Liver (tissue), 9 donors: Measurements from ENCODE around the gene MGA. TPM values are rescaled to one million over a fixed set of nuclear protein-coding genes. Genes with fewer than 3 reads are reported as not detected.

Source experiments
- DNase-seq: peaks from one replicate; pipeline ENCODE4 v3.0.0-alpha.2; 2017; ENCODE audit warnings: low spot score
- H3K27ac ChIP-seq, 2 donors: one replicate each; pipeline ENCODE4 v1.7.0; 2013; ENCODE audit warnings: inconsistent platforms in 2 of 2, low read length in 2 of 2, control low read depth in 1 of 2, low read depth in 1 of 2, mild to moderate bottlenecking in 1 of 2
- H3K27me3 ChIP-seq, 4 donors: one replicate each; pipeline versions ENCODE4 v1.6.1 to v1.7.0; 2013; ENCODE audit warnings: low read length in 3 of 4, inconsistent platforms in 1 of 4, mild to moderate bottlenecking in 1 of 4, moderate library complexity in 1 of 4; ENCODE audit not compliant: control insufficient read depth in 4 of 4, insufficient read depth in 4 of 4
- H3K36me3 ChIP-seq, 4 donors: one replicate each; pipeline versions ENCODE4 v1.6.1 to v1.7.0; 2013; ENCODE audit warnings: low read length in 3 of 4, mild to moderate bottlenecking in 3 of 4, low read depth in 1 of 4, moderate library complexity in 1 of 4; ENCODE audit not compliant: control insufficient read depth in 4 of 4, insufficient read depth in 3 of 4
- H3K4me1 ChIP-seq, 4 donors: one replicate each; pipeline versions ENCODE4 v1.6.1 to v1.7.0; 2013; ENCODE audit warnings: low read length in 3 of 4, mild to moderate bottlenecking in 3 of 4, moderate library complexity in 1 of 4; ENCODE audit not compliant: control insufficient read depth in 4 of 4, insufficient read depth in 4 of 4
- H3K4me3 ChIP-seq, 3 donors: one replicate each; pipeline versions ENCODE4 v1.6.1 to v1.7.0; 2013; ENCODE audit warnings: low read length in 3 of 3, control low read depth in 1 of 3, low read depth in 1 of 3, mild to moderate bottlenecking in 1 of 3
- H3K9ac ChIP-seq, 2 donors: one replicate each; pipeline ENCODE4 v1.7.0; 2013; ENCODE audit warnings: low read length in 2 of 2, mild to moderate bottlenecking in 2 of 2, moderate library complexity in 2 of 2, control low read depth in 1 of 2, low read depth in 1 of 2
- H3K9me3 ChIP-seq, 4 donors: one replicate each; pipeline versions ENCODE4 v1.6.1 to v1.7.0; 2013; ENCODE audit warnings: low read length in 3 of 4; ENCODE audit not compliant: control insufficient read depth in 4 of 4
- ATF3 ChIP-seq: IDR thresholded peaks from 2 replicates; pipeline ENCODE4 v1.6.1; 2016; ENCODE audit warnings: antibody characterized with exemption
- CTCF ChIP-seq: fragments of 150-350 bp; IDR thresholded peaks from 2 replicates; pipeline ENCODE4 v1.5.1; 2017; ENCODE audit warnings: improper control_type of control experiment, low read depth, low read length; ENCODE audit not compliant: missing input control
- EGR1 ChIP-seq, 2 donors: IDR thresholded peaks; 2 replicates each; pipeline ENCODE4 v1.6.1; 2016 to 2018; ENCODE audit warnings: antibody characterized with exemption in 2 of 2, low read depth in 2 of 2
- FOXA1 ChIP-seq: IDR thresholded peaks from 2 replicates; pipeline ENCODE4 v1.6.1; 2016; ENCODE audit warnings: antibody characterized with exemption
- FOXA2 ChIP-seq: IDR thresholded peaks from 2 replicates; pipeline ENCODE4 v1.6.1; 2016; ENCODE audit warnings: antibody characterized with exemption
- GABPA ChIP-seq, 2 donors: IDR thresholded peaks in 1 of 2; conservative IDR thresholded peaks in 1 of 2; 2 replicates each; pipeline ENCODE4 v1.6.1; 2016; ENCODE audit warnings: antibody characterized with exemption in 2 of 2, mild to moderate bottlenecking in 1 of 2, moderate library complexity in 1 of 2
- HNF4A ChIP-seq, 2 donors: conservative IDR thresholded peaks; 2 replicates each; pipeline ENCODE4 v1.6.1; 2016; ENCODE audit warnings: antibody characterized with exemption in 2 of 2, mild to moderate bottlenecking in 2 of 2
- HNF4G ChIP-seq: IDR thresholded peaks from 2 replicates; pipeline ENCODE4 v1.6.1; 2016; ENCODE audit warnings: antibody characterized with exemption
- JUND ChIP-seq, 2 donors: IDR thresholded peaks; 2 replicates each; pipeline ENCODE4 v1.6.1; 2016; ENCODE audit warnings: antibody characterized with exemption in 2 of 2
- MAX ChIP-seq: IDR thresholded peaks from 2 replicates; pipeline ENCODE4 v1.6.1; 2016; ENCODE audit warnings: antibody characterized with exemption
- NR2F2 ChIP-seq: IDR thresholded peaks from 2 replicates; pipeline ENCODE4 v1.6.1; 2016; ENCODE audit warnings: antibody characterized with exemption
- RAD21 ChIP-seq, 2 donors: IDR thresholded peaks; 2 replicates each; pipeline ENCODE4 v1.6.1; 2016; ENCODE audit warnings: antibody characterized with exemption in 2 of 2, mild to moderate bottlenecking in 2 of 2
- REST ChIP-seq: IDR thresholded peaks from 2 replicates; pipeline ENCODE4 v1.6.1; 2016; ENCODE audit warnings: antibody characterized with exemption, mild to moderate bottlenecking
- RXRA ChIP-seq, 2 donors: IDR thresholded peaks; 2 replicates each; pipeline ENCODE4 v1.6.1; 2017 to 2018; ENCODE audit warnings: antibody characterized with exemption in 2 of 2, mild to moderate bottlenecking in 1 of 2
- SP1 ChIP-seq: IDR thresholded peaks from 2 replicates; pipeline ENCODE4 v1.6.1; 2018; ENCODE audit warnings: antibody characterized with exemption, mild to moderate bottlenecking
- TAF1 ChIP-seq: conservative IDR thresholded peaks from 2 replicates; pipeline ENCODE4 v1.6.1; 2016; ENCODE audit warnings: antibody characterized with exemption, mild to moderate bottlenecking
- YY1 ChIP-seq: IDR thresholded peaks from 2 replicates; pipeline ENCODE4 v1.6.1; 2016; ENCODE audit warnings: antibody characterized with exemption, mild to moderate bottlenecking
- WGBS: extraction: QIAGEN DNeasy Blood & Tissue Kit; methylation state at CpG from one replicate; pipeline ENCODE4 v1.1.7; 2013; 5-methylcytosine and 5-hydroxymethylcytosine counted together
- polyA plus RNA-seq, 2 donors: library from polyadenylated mRNA; stranded (reverse) in 1 of 2; unstranded in 1 of 2; fragments of 200-250 nt in 1 of 2; fragments of >200 nt in 1 of 2; fragmentation: Nextera tagmentation in 1 of 2; extraction: Ambion mirVana in 1 of 2; gene quantifications; one replicate each; pipeline versions ENCODE4 v1.2.1 to v1.2.3, GENCODE V29; 2013 to 2015
- total RNA-seq, 2 donors: library from RNA; depleted of rRNA; stranded (reverse); fragments of >200 nt; gene quantifications; one replicate each; pipeline ENCODE4 v1.2.3, GENCODE V29; 2014
- TF ChIP-seq, protein P1 (sequence below): IDR thresholded peaks from 2 replicates; pipeline ENCODE4 v1.6.1; 2016; ENCODE audit warnings: antibody characterized with exemption
- donor health status: healthy.
- donor health status: healthy.
- donor health status: healthy.
- donor health status: healthy.
- donor health status: healthy.

Gene MGA
- total and polyA plus RNA-seq, 4 donors: 2.1 to 33.5 (median 13.2) TPM

DNA sequence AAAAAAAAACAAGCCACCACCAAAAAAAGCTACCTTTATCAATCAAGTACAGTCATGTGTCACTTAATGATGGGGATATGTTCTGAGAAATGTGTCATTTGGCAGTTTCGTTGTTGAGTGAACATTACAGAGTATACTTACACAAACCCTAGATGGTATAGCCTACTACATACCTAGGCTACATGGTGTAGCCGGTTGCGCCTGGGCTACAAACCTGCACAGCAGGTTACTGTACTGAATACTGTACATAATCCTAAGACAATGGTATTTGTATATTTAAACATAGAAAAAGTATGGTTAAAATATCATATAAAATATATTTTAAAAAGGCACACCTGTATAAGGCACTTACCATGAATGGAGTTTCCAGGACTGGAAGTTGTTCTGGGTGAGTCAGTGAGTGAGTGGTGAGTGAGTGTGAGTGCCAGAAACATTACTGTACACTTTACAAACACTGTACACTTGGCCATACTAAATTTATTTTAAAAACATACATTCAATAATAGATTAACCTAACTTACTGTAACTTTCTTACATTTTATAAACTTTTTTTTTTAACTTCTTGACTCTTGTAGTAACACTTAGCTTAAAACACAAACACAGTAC is 141.7 kb downstream of the MGA start:
- no peaks in the 10 kb centered on the region for H3K27me3 ChIP-seq
- TF ChIP-seq RAD21 (IDR thresholded peaks at IDR 0.05) (no peak), ATF3 (no peak)
- H3K36me3 ChIP-seq: peaks cover 0 to 3% (median 0%) of the 10 kb centered on the region in 4 donors
- H3K9ac ChIP-seq: no peak overlapping the region
- H3K9me3 ChIP-seq: no peaks in the 10 kb centered on the region
- no peak overlapping the region for H3K27ac ChIP-seq
- H3K4me3 ChIP-seq: no peak overlapping the region
- DNase-seq: no peak
- 97% methylated on average over 3 of the region's 3 CpGs for WGBS
- no peaks in the 10 kb centered on the region for H3K4me1 ChIP-seq

GRCh38 chr15:41804361-41804760 is 144.2 kb downstream of the MGA start:
- H3K27ac ChIP-seq: no peak overlapping the region
- no peak for TF ChIP-seq MAX
- TF ChIP-seq ATF3: no peak
- TF ChIP-seq CTCF: no peak
- no peak for TF ChIP-seq FOXA1
- no peak for TF ChIP-seq HNF4A (conservative IDR thresholded peaks at IDR 0.05)
- TF ChIP-seq SP1: no peak
- TF ChIP-seq TAF1: no peak
- TF ChIP-seq, protein P1, sequence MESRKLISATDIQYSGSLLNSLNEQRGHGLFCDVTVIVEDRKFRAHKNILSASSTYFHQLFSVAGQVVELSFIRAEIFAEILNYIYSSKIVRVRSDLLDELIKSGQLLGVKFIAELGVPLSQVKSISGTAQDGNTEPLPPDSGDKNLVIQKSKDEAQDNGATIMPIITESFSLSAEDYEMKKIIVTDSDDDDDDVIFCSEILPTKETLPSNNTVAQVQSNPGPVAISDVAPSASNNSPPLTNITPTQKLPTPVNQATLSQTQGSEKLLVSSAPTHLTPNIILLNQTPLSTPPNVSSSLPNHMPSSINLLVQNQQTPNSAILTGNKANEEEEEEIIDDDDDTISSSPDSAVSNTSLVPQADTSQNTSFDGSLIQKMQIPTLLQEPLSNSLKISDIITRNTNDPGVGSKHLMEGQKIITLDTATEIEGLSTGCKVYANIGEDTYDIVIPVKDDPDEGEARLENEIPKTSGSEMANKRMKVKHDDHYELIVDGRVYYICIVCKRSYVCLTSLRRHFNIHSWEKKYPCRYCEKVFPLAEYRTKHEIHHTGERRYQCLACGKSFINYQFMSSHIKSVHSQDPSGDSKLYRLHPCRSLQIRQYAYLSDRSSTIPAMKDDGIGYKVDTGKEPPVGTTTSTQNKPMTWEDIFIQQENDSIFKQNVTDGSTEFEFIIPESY: no peak
- no peak for TF ChIP-seq HNF4G
- TF ChIP-seq YY1: no peak
- TF ChIP-seq GABPA (IDR thresholded peaks at IDR 0.05 in 1 of 2, conservative IDR thresholded peaks at IDR 0.05 in 1 of 2): no peak
- TF ChIP-seq FOXA2: no peak
- no peak for TF ChIP-seq EGR1 (IDR thresholded peaks at IDR 0.05; ENCODE audit: low read depth in 2 of 2)
- no peak for TF ChIP-seq RXRA (IDR thresholded peaks at IDR 0.05)
- no peak for TF ChIP-seq REST
- no peak for TF ChIP-seq JUND (IDR thresholded peaks at IDR 0.05)
- no peak for TF ChIP-seq RAD21 (IDR thresholded peaks at IDR 0.05)
- TF ChIP-seq NR2F2: no peak
- no peak for DNase-seq
- no peaks in the 10 kb centered on the region for H3K4me1 ChIP-seq
- 97% methylated on average over 2 of the region's 2 CpGs for WGBS
- no peak overlapping the region for H3K4me3 ChIP-seq
- no peaks in the 10 kb centered on the region for H3K27me3 ChIP-seq
- H3K9ac ChIP-seq: no peak overlapping the region
- no peaks in the 10 kb centered on the region for H3K9me3 ChIP-seq
- peaks cover 0 to 3% (median 0%) of the 10 kb centered on the region in 4 donors for H3K36me3 ChIP-seq
